ENCODE measurements around the gene IGLL5. TPM values are rescaled to one million over a fixed set of nuclear protein-coding genes. Genes with fewer than 3 reads are reported as not detected.

IGLL5 gene
- total RNA-seq, 2 experiments from 2014 or later, result not detected

GRCh38 chr22:22856885-22857606 lies 30.6 kb upstream of the IGLL5 start:
- ChIA-PET POLR2A (no interaction called here), CTCF (interaction anchor here (1.1 to 2.0 kb wide), 8 partner anchors 8 to 98 kb away, joined by 3 to 9 read pairs (median 5); no protein-coding TSS in a partner anchor)

- POLR2A ChIA-PET, result interaction anchor here (0.6 kb wide), 1 partner anchor 15 kb away, joined by 3 read pairs; no protein-coding TSS in a partner anchor
- CTCF ChIA-PET, result interaction anchor here (0.9 to 1.5 kb wide), 6 partner anchors 9 to 97 kb away, joined by 3 to 6 read pairs (median 4); no protein-coding TSS in a partner anchor
These were observed 29.7 kb upstream of the IGLL5 start for GRCh38 chr22:22857607-22858558.

GRCh38 chr22:22858559-22858937 lies 29.1 kb upstream of the IGLL5 start:
- CTCF ChIA-PET, result interaction anchor here (0.9 to 1.5 kb wide), 5 partner anchors 10 to 70 kb away, joined by 3 to 6 read pairs (median 4); no protein-coding TSS in a partner anchor
- POLR2A ChIA-PET, result interaction anchor here (0.6 kb wide), 1 partner anchor 16 kb away, joined by 3 read pairs; no protein-coding TSS in a partner anchor

GRCh38 chr22:22863001-22863400 lies 24.6 kb upstream of the IGLL5 start:
- ChIA-PET POLR2A (no interaction called here), CTCF (no interaction called here)

- POLR2A ChIA-PET, result no interaction called here
These were observed 22.1 kb upstream of the IGLL5 start for GRCh38 chr22:22865311-22866072.

GRCh38 chr22:22866381-22867111 lies 21.1 kb upstream of the IGLL5 start:
- CTCF ChIA-PET, result interaction anchor here (1.1 kb wide), 1 partner anchor 20 kb away, joined by 3 read pairs; no protein-coding TSS in a partner anchor
- POLR2A ChIA-PET, result no interaction called here

More at GRCh38 chr22:22865311-22866072, 22.1 kb upstream of the IGLL5 start:
- CTCF ChIA-PET, result interaction anchor here (0.6 to 1.3 kb wide), 2 partner anchors 10 to 17 kb away, joined by 3 to 5 read pairs; no protein-coding TSS in a partner anchor

GRCh38 chr22:22867996-22868715 lies 19.5 kb upstream of the IGLL5 start:
- ChIA-PET POLR2A (no interaction called here), CTCF (no interaction called here)

- ChIA-PET POLR2A (no interaction called here), CTCF (interaction anchor here (0.8 to 1.5 kb wide), 7 partner anchors 12 to 104 kb away, joined by 3 to 4 read pairs (median 3); no protein-coding TSS in a partner anchor)
These were observed 16.8 kb upstream of the IGLL5 start for GRCh38 chr22:22870577-22871404.

GRCh38 chr22:22871536-22872278 lies 15.9 kb upstream of the IGLL5 start:
- ChIA-PET CTCF (interaction anchor here (0.8 to 1.5 kb wide), 9 partner anchors 11 to 122 kb away, joined by 3 to 4 read pairs (median 3); no protein-coding TSS in a partner anchor), POLR2A (no interaction called here)

GRCh38 chr22:22872722-22873708 lies 14.6 kb upstream of the IGLL5 start:
- POLR2A ChIA-PET, result no interaction called here
- CTCF ChIA-PET, result interaction anchor here (0.6 to 3.1 kb wide), 6 partner anchors 15 to 164 kb away, joined by 3 to 10 read pairs (median 3); no protein-coding TSS in a partner anchor

- POLR2A ChIA-PET, result interaction anchor here (1.0 kb wide), 1 partner anchor 29 kb away, joined by 3 read pairs; no protein-coding TSS in a partner anchor
- CTCF ChIA-PET, result interaction anchor here (0.7 to 1.6 kb wide), 11 partner anchors 11 to 626 kb away, joined by 3 to 10 read pairs (median 4); no protein-coding TSS in a partner anchor
These were observed 9.9 kb upstream of the IGLL5 start for GRCh38 chr22:22877523-22878210.

- POLR2A ChIA-PET, result no interaction called here
- CTCF ChIA-PET, result interaction anchor here (1.0 to 1.6 kb wide), 6 partner anchors 26 to 125 kb away, joined by 3 to 10 read pairs (median 3); no protein-coding TSS in a partner anchor
These were observed 9.4 kb upstream of the IGLL5 start for GRCh38 chr22:22878211-22878570.

- ChIA-PET CTCF (interaction anchor here (1.0 to 1.2 kb wide), 4 partner anchors 27 to 76 kb away, joined by 3 to 4 read pairs (median 3); no protein-coding TSS in a partner anchor), POLR2A (no interaction called here)
These were observed 8.6 kb upstream of the IGLL5 start for GRCh38 chr22:22878801-22879674.

Measured in activated CD8-positive, alpha-beta memory T cell treated with anti-CD3 and anti-CD28 coated beads for 36 hours (primary cell).